ENCODE measurements around the gene SLC27A1.

The SLC27A1 gene

GRCh38 chr19:17529239-17530158 is 59.2 kb downstream of the SLC27A1 start:
- Histone ChIP-seq H3K27me3 (replicated peaks; ENCODE audit: control insufficient read depth, insufficient read depth, low read length) (no peaks in the 10 kb centered on the region), H3K4me3 (replicated peaks; ENCODE audit: low read depth, low read length) (no peak overlapping the region), H3K36me3 (ENCODE audit: control insufficient read depth, insufficient read depth, low read length) (peaks cover 2% of the 10 kb centered on the region)
- DNase-seq (ENCODE audit: extremely low read depth, insufficient read length): no peak
- no peak for TF ChIP-seq CTCF (IDR thresholded peaks at IDR 0.05; ENCODE audit: insufficient read depth, low read length, poor library complexity, severe bottlenecking)

DNA sequence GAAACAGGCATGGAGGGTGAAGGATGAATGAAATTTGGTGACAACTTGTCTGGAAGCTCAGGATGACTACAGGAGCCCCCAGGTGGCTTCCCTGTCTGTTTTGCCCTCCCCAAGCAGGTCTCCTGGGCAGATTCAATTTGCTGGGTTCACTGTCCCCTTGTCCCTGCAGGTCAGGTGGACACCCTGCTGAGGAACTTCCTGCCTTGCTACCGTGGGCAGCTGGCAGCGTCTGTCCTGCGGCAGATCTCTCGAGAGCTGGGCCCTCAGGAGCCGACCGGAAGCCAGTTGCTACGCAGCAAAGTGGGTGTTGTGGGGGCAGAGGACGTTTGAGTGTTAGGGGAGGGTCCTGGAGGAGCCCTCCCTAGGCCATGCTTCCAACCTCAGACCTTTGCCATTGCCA is 60.3 kb downstream of the SLC27A1 start:
- TF ChIP-seq CTCF (IDR thresholded peaks at IDR 0.05; ENCODE audit: insufficient read depth, low read length, poor library complexity, severe bottlenecking): no peak
- H3K27me3 ChIP-seq (replicated peaks; ENCODE audit: control insufficient read depth, insufficient read depth, low read length): no peaks in the 10 kb centered on the region

DNA sequence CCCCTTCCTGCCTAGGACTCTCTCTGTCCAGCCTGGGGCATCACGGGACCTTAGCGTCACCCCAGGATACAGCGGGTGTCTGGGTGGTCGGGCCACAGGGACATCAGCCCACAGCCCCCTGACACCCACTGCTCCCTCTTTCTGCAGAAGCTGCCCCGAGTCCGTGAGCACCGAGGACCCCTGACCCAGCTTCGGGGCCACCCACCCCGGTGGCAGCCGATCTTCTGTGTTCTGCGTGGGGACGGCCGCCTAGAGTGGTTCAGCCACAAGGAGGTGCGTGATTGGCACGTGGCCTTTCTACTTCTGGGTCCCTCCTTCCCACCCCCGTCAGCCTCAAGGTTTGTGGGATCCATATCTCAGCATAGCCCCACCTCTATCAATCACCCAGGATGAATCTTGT is 61.8 kb downstream of the SLC27A1 start:
- TF ChIP-seq CTCF (IDR thresholded peaks at IDR 0.05; ENCODE audit: insufficient read depth, low read length, poor library complexity, severe bottlenecking): no peak
- Histone ChIP-seq H3K36me3 (ENCODE audit: control insufficient read depth, insufficient read depth, low read length) (peaks cover 2% of the 10 kb centered on the region), H3K4me3 (replicated peaks; ENCODE audit: low read depth, low read length) (no peak overlapping the region), H3K27me3 (replicated peaks; ENCODE audit: control insufficient read depth, insufficient read depth, low read length) (no peaks in the 10 kb centered on the region)
- no peak for DNase-seq (ENCODE audit: extremely low read depth, insufficient read length)

More for the DNA sequence above, 60.3 kb downstream of the SLC27A1 start:
- no peak overlapping the region for H3K4me3 ChIP-seq (replicated peaks; ENCODE audit: low read depth, low read length)
- peaks cover 2% of the 10 kb centered on the region for H3K36me3 ChIP-seq (ENCODE audit: control insufficient read depth, insufficient read depth, low read length)
- DNase-seq (ENCODE audit: extremely low read depth, insufficient read length): no peak

GRCh38 chr19:17532557-17532956 is 62.2 kb downstream of the SLC27A1 start:
- no peak for DNase-seq (ENCODE audit: extremely low read depth, insufficient read length)
- no peak overlapping the region for H3K4me3 ChIP-seq (replicated peaks; ENCODE audit: low read depth, low read length)
- H3K36me3 ChIP-seq (ENCODE audit: control insufficient read depth, insufficient read depth, low read length): peaks cover 2% of the 10 kb centered on the region
- H3K27me3 ChIP-seq (replicated peaks; ENCODE audit: control insufficient read depth, insufficient read depth, low read length): no peaks in the 10 kb centered on the region
- TF ChIP-seq CTCF (IDR thresholded peaks at IDR 0.05; ENCODE audit: insufficient read depth, low read length, poor library complexity, severe bottlenecking): no peak

GRCh38 chr19:17534767-17535166 is 64.4 kb downstream of the SLC27A1 start:
- Histone ChIP-seq H3K27me3 (replicated peaks; ENCODE audit: control insufficient read depth, insufficient read depth, low read length) (no peaks in the 10 kb centered on the region), H3K36me3 (ENCODE audit: control insufficient read depth, insufficient read depth, low read length) (peaks cover 2% of the 10 kb centered on the region), H3K4me3 (replicated peaks; ENCODE audit: low read depth, low read length) (no peak overlapping the region)
- DNase-seq (ENCODE audit: extremely low read depth, insufficient read length): no peak
- no peak for TF ChIP-seq CTCF (IDR thresholded peaks at IDR 0.05; ENCODE audit: insufficient read depth, low read length, poor library complexity, severe bottlenecking)
